Sigmoid colon (tissue), 7 donors: ENCODE data around the gene PCDHGA8. TPM values are rescaled to one million over a fixed set of nuclear protein-coding genes. Genes with fewer than 3 reads are reported as not detected.
"Not testable (repeated sequence)": the region's sequence is repeated elsewhere in the genome, so short reads cannot be mapped to it uniquely, and the experiment has no call there.

ENCODE experiments used
- DNase-seq: peaks from one replicate; pipeline ENCODE4 v3.0.0-alpha.2; 2019
- H3K27ac ChIP-seq, 4 donors: fragments of 200-600 bp; sonication (generic); one replicate each; pipeline ENCODE4 v1.5.1; 2016 to 2019; ENCODE audit warnings: mild to moderate bottlenecking in 1 of 4
- H3K27me3 ChIP-seq, 3 donors: fragments of 200-600 bp; sonication (generic); one replicate each; pipeline ENCODE4 v1.5.1; 2019; ENCODE audit warnings: mild to moderate bottlenecking in 1 of 3
- H3K36me3 ChIP-seq, 4 donors: fragments of 200-600 bp; sonication (generic); one replicate each; pipeline ENCODE4 v1.5.1; 2016 to 2019
- H3K4me1 ChIP-seq, 4 donors: fragments of 200-600 bp; sonication (generic); one replicate each; pipeline ENCODE4 v1.5.1; 2017 to 2019
- H3K4me3 ChIP-seq, 4 donors: fragments of 200-600 bp; sonication (generic); one replicate each; pipeline ENCODE4 v1.5.1; 2017 to 2019; ENCODE audit warnings: mild to moderate bottlenecking in 2 of 4, moderate library complexity in 1 of 4
- H3K9me3 ChIP-seq, 4 donors: fragments of 200-600 bp in 3 of 4; sonication (generic) in 3 of 4; one replicate each; pipeline versions ENCODE4 v1.5.1 to v1.6.1; 2013 to 2019
- EP300 ChIP-seq, 4 donors: sonication (generic); formaldehyde crosslinking; IDR thresholded peaks; one replicate each; pipeline ENCODE4 v1.6.1; 2017; ENCODE audit warnings: antibody characterized with exemption in 4 of 4
- POLR2A ChIP-seq, 2 donors: fragments of 450-650 bp; IDR thresholded peaks; one replicate each; pipeline ENCODE4 v1.6.1; 2016; ENCODE audit warnings: antibody characterized with exemption in 2 of 2, mild to moderate bottlenecking in 2 of 2, moderate library complexity in 2 of 2
- POLR2AphosphoS5 ChIP-seq, 4 donors: sonication (generic); formaldehyde crosslinking; IDR thresholded peaks; one replicate each; pipeline ENCODE4 v1.6.1; 2017; ENCODE audit warnings: antibody characterized with exemption in 4 of 4
- WGBS, 2 donors: extraction: QIAGEN DNeasy Blood & Tissue Kit; methylation state at CpG; one replicate each; pipeline ENCODE4 v1.1.7; 2013; 5-methylcytosine and 5-hydroxymethylcytosine counted together
- intact Hi-C: fragments of 100-400 bp; cut with DNase I; formaldehyde crosslinking; loops from one replicate; pipeline ENCODE4 v1.15.1; 2023
- polyA plus RNA-seq, 3 donors: library from polyadenylated mRNA; stranded (reverse); fragments of 200-250 nt; gene quantifications; one replicate each; pipeline ENCODE4 v1.2.3, GENCODE V29; 2013
- total RNA-seq, 4 donors: library from RNA; depleted of rRNA; stranded (reverse); fragments of >200 nt; gene quantifications; one replicate each; pipeline ENCODE4 v1.1.0, GENCODE V29; 2016
- TF ChIP-seq, protein P1 (sequence below), 4 experiments: fragments of 450-650 bp in 3 of 4; fragments of 200-600 bp in 1 of 4; IDR thresholded peaks; one replicate each; pipeline ENCODE4 v1.5.1; 2016 to 2019; ENCODE audit warnings: antibody characterized with exemption in 4 of 4, mild to moderate bottlenecking in 3 of 4, moderate library complexity in 2 of 4
- donor health status: healthy with polysubstance abuse.
- donor health status: Bipolar disorder and iron deficiency.
- donor health status: healthy.

PCDHGA8 gene
- total and polyA plus RNA-seq, 7 donors, result 0.16 to 7.9 (median 5.4) TPM; not detected in 2

DNA sequence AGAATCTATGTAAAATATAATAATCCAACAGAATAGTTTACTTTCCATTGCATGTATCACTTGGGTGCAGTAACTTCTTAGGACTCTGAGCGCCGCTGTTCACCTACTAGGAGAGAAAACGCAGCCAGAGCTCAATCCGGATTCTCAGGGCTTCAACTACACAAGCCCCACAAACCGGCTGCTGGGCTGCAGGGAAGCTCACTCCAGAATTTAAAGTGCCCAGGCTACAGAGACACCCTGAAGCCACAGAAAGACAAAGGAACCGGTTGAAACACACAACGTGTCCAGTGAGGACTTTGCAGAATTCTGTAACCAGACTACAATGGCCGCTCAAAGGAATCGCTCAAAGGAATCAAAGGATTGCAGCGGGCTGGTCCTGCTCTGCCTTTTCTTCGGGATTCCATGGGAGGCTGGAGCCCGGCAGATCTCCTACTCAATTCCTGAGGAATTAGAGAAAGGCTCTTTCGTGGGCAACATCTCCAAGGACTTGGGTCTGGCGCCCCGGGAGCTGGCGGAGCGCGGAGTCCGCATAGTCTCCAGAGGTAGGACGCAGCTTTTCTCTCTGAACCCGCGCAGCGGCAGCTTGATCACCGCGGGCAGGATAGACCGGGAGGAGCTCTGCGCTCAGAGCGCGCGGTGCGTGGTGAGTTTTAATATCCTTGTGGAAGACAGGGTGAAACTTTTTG, 20.6 kb downstream of the PCDHGA8 start, which contains the start of gene PCDHGA10:
Gene PCDHGA10 (plus strand): TSS at position 134 of the 686 bp plus-strand sequence. CDS start 189 bp downstream, at position 323.
- no peaks in the 10 kb centered on the region for H3K4me1 ChIP-seq
- no peak for TF ChIP-seq EP300 (IDR thresholded peaks at IDR 0.05)
- TF ChIP-seq, protein P1, sequence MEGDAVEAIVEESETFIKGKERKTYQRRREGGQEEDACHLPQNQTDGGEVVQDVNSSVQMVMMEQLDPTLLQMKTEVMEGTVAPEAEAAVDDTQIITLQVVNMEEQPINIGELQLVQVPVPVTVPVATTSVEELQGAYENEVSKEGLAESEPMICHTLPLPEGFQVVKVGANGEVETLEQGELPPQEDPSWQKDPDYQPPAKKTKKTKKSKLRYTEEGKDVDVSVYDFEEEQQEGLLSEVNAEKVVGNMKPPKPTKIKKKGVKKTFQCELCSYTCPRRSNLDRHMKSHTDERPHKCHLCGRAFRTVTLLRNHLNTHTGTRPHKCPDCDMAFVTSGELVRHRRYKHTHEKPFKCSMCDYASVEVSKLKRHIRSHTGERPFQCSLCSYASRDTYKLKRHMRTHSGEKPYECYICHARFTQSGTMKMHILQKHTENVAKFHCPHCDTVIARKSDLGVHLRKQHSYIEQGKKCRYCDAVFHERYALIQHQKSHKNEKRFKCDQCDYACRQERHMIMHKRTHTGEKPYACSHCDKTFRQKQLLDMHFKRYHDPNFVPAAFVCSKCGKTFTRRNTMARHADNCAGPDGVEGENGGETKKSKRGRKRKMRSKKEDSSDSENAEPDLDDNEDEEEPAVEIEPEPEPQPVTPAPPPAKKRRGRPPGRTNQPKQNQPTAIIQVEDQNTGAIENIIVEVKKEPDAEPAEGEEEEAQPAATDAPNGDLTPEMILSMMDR (IDR thresholded peaks at IDR 0.05), result peak in 1 of 4 experiments; percentile 13
- 13 to 35% methylated on average over 31 of the region's 31 CpGs for WGBS, 2 donors
- H3K36me3 ChIP-seq, result peaks cover 0 to 11% (median 0%) of the 10 kb centered on the region in 4 donors
- intact Hi-C loops, result no loop called here
- DNase-seq, result no peak
- H3K27me3 ChIP-seq, result no peaks in the 10 kb centered on the region
- peak within 1 kb of the TSS in 3 of 4 donors; percentile 8 to 23 (median 19) for H3K4me3 ChIP-seq
- H3K9me3 ChIP-seq, result peaks cover 40 to 88% (median 71%) of the 10 kb centered on the region in 4 donors
- H3K27ac ChIP-seq, result peak within 1 kb of the TSS in 1 of 4 donors; percentile 3

DNA sequence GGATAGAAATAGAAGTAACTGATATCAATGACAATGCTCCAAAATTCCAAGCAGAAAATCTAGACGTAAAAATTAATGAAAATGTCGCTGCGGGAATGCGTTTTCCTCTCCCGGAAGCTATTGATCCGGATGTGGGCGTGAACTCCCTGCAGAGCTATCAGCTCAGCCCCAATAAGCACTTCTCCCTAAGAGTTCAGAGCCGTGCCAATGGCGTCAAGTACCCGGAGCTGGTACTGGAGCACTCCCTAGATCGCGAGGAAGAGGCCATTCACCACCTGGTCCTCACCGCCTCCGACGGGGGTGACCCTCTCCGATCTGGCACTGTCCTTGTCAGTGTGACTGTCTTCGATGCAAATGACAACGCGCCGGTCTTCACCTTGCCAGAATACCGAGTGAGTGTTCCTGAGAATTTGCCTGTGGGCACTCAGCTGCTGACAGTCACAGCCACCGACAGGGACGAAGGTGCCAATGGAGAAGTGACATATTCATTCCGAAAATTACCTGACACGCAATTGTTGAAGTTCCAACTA, 21.2 kb downstream of the PCDHGA8 start:
- TF ChIP-seq, protein P1 (IDR thresholded peaks at IDR 0.05), result no peak
- TF ChIP-seq POLR2AphosphoS5 (IDR thresholded peaks at IDR 0.05), result no peak
- TF ChIP-seq POLR2A (IDR thresholded peaks at IDR 0.05), result no peak
- no peak for TF ChIP-seq EP300 (IDR thresholded peaks at IDR 0.05)
- H3K4me1 ChIP-seq, result peaks cover 0 to 4% (median 0%) of the 10 kb centered on the region in 4 donors
- 16 to 38% methylated on average over 25 of the region's 25 CpGs for WGBS, 2 donors
- peak overlapping the region in 3 of 4 donors; percentile 8 to 23 (median 19) for H3K4me3 ChIP-seq
- peak; percentile 48 for DNase-seq
- H3K9me3 ChIP-seq, result peaks cover 42 to 88% (median 72%) of the 10 kb centered on the region in 4 donors
- no peak overlapping the region for H3K27ac ChIP-seq
- peaks cover 0 to 11% (median 0%) of the 10 kb centered on the region in 4 donors for H3K36me3 ChIP-seq
- no peaks in the 10 kb centered on the region for H3K27me3 ChIP-seq
- intact Hi-C loops, result no loop called here

DNA sequence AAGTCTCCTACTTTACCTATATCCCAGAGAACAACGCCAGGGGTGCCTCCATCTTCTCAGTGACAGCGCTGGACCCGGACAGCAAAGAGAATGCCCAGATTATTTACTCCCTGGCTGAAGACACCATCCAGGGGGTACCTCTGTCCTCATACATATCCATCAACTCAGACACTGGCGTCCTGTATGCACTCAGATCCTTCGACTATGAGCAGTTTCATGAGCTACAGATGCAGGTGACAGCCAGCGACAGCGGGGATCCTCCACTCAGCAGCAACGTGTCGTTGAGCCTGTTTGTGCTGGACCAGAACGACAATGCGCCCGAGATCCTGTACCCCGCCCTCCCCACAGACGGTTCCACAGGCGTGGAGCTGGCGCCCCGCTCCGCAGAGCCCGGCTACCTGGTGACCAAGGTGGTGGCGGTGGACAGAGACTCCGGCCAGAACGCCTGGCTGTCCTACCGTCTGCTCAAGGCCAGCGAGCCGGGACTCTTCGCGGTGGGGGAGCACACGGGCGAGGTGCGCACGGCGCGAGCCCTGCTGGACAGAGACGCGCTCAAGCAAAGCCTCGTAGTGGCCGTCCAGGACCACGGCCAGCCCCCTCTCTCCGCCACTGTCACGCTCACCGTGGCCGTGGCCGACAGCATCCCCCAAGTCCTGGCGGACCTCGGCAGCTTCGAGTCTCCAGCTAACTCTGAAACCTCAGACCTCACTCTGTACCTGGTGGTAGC, 22.3 kb downstream of the PCDHGA8 start:
- H3K36me3 ChIP-seq, result peaks cover 0 to 11% (median 0%) of the 10 kb centered on the region in 4 donors
- H3K27ac ChIP-seq, DNase-seq, H3K27me3 ChIP-seq, H3K4me1 ChIP-seq, H3K4me3 ChIP-seq: not testable (repeated sequence)
- WGBS, 2 donors, result 36 to 66% methylated on average over 46 of the region's 46 CpGs
- peaks cover 42 to 88% (median 71%) of the 10 kb centered on the region in 4 donors for H3K9me3 ChIP-seq
- intact Hi-C loops, result loop anchor here (5.0 kb wide), 2 partner anchors 63 to 143 kb away; partner anchors contain the start of gene PCDHGC3

GRCh38 chr5:141415275-141415618, 22.8 kb downstream of the PCDHGA8 start:
- H3K27ac ChIP-seq, H3K27me3 ChIP-seq, H3K4me3 ChIP-seq, H3K4me1 ChIP-seq, DNase-seq: not testable (repeated sequence)
- intact Hi-C loops, result loop anchor here (5.0 kb wide), 2 partner anchors 62 to 142 kb away; partner anchors contain the start of gene PCDHGC3
- 28 to 64% methylated on average over 24 of the region's 24 CpGs for WGBS, 2 donors
- Histone ChIP-seq H3K36me3 (peaks cover 0 to 11% (median 0%) of the 10 kb centered on the region in 4 donors), H3K9me3 (peaks cover 42 to 88% (median 71%) of the 10 kb centered on the region in 4 donors)

- Histone ChIP-seq H3K27ac (peak within 1 kb of the TSS; percentile 45 to 61 (median 55)), H3K9me3 (peaks cover 59 to 92% (median 81%) of the 10 kb centered on the region in 4 donors), H3K4me3 (peak within 1 kb of the TSS; percentile 27 to 44 (median 39))
- intact Hi-C loops, result loop anchor here (5.0 kb wide), 2 partner anchors 60 to 140 kb away; partner anchors contain the start of gene PCDHGC3
- WGBS, 2 donors, result 8 to 47% methylated on average over 47 of the region's 47 CpGs
- DNase-seq, result peak; percentile 86
- not testable (repeated sequence) for H3K4me1 ChIP-seq, H3K36me3 ChIP-seq, H3K27me3 ChIP-seq
- TF ChIP-seq, protein P1 (IDR thresholded peaks at IDR 0.05), result peak; percentile 43 to 51 (median 46)
Observed at GRCh38 chr5:141417494-141418172, 25.2 kb downstream of the PCDHGA8 start, which contains the start of gene PCDHGB7. Gene PCDHGB7 (plus strand): TSS chr5:141417677. CDS start chr5:141417860, 183 bp downstream.
